ENCODE data around the gene KRTAP9-3.
"Not testable (repeated sequence)": the region's sequence is repeated elsewhere in the genome, so short reads cannot be mapped to it uniquely, and the experiment has no call there.

Gene KRTAP9-3

DNA sequence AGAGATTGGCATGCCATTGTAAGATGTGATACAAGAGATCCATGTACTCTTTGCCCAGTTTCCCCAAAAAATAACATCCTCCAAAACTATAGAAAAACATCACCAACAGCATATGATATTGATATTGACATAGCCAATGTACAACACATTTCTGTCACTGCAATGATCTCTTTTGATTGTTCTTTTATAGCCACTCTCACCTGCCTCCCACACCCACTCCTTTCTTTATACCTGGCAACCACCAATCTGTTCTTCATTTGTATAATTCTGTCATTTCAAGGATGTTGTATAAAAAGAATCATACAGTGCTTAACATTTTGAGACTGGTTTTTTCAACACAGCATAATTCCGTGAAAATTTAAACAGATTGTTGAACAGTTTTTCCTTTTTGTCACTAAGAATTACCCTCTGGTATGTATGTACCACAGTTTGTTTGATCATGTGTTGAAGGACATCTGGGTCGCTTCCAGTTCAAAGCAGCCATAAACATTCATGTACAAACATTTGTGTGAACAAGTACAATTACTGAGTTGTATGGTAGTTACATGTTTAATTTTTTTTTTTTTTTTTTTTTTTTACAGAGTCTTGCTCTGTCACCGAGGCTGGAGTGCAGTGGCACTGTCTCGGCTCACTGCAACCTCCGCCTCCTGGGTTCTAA is 32.7 kb upstream of the KRTAP9-3 start:
- no peak overlapping the region for H3K4me3 ChIP-seq (ENCODE audit: low read depth, low read length)
- peak; percentile 45 for DNase-seq (ENCODE audit: low read depth)
- TF ChIP-seq, protein P1, sequence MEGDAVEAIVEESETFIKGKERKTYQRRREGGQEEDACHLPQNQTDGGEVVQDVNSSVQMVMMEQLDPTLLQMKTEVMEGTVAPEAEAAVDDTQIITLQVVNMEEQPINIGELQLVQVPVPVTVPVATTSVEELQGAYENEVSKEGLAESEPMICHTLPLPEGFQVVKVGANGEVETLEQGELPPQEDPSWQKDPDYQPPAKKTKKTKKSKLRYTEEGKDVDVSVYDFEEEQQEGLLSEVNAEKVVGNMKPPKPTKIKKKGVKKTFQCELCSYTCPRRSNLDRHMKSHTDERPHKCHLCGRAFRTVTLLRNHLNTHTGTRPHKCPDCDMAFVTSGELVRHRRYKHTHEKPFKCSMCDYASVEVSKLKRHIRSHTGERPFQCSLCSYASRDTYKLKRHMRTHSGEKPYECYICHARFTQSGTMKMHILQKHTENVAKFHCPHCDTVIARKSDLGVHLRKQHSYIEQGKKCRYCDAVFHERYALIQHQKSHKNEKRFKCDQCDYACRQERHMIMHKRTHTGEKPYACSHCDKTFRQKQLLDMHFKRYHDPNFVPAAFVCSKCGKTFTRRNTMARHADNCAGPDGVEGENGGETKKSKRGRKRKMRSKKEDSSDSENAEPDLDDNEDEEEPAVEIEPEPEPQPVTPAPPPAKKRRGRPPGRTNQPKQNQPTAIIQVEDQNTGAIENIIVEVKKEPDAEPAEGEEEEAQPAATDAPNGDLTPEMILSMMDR (IDR thresholded peaks at IDR 0.05; ENCODE audit: control insufficient read depth, extremely low read depth, insufficient read depth), result no peak

DNA sequence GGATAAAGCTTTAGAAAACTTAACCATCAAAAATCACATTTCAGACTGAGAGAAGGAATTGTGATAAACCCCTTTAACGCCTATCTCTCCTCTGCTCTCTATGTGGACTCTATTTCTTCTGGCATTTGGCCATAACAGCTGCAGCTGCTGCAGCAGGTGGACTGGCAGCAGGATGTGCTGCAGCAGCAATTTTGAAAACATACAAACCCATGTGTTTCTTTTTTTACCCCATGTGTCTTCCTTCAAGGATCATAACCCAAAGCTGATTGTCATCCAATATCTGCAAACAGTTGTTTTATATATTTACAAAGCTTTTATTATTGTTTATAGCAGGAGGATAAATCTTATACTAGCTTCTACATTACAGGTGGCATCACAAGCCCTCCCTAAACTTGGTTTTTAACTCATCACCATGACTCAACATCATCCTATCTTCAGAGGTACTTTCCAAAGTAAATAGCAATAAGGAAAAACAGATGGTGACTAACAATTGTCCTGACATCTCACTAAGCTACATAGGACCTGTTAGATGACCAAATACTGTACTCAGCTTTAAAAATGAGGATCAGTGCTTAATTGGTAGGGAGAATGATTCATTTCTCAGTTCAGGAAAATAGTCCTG is 20.3 kb upstream of the KRTAP9-3 start:
- DNase-seq (ENCODE audit: low read depth), result peak; percentile 73
- no peak overlapping the region for H3K4me3 ChIP-seq (ENCODE audit: low read depth, low read length)
- TF ChIP-seq, protein P1 (IDR thresholded peaks at IDR 0.05; ENCODE audit: control insufficient read depth, extremely low read depth, insufficient read depth), result no peak

DNA sequence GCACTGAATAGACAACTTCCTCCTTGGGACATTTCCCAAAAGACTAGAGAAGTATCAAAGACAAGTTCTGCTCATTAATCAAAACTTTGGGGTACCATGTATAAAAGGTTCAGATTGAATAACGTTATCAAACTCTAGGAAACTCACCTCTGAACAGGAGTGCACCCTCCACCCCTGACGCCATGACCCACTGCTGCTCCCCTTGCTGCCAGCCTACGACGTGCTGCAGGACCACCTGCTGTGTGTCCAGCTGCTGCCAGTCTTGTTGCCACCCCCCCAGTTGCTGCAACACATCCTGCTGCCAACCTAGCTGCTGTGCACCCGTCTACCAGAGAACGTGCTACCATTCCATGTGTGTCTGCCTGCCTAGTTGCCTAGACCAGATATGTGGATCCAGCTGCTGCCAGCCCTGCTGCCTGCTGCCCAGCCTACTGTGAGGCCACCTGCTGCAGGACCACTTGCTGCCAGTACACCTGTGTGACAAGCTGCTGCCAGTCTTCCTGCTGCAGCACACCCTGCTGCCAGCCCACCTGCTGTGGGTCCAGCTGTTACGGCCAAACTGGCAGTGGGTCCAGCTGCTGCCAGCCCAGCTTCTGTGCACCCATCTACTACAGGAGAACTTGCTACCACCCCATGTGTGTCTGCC is 19.6 kb upstream of the KRTAP9-3 start:
- DNase-seq (ENCODE audit: low read depth), result no peak
- TF ChIP-seq, protein P1 (IDR thresholded peaks at IDR 0.05; ENCODE audit: control insufficient read depth, extremely low read depth, insufficient read depth), result no peak
- no peak overlapping the region for H3K4me3 ChIP-seq (ENCODE audit: low read depth, low read length)

DNA sequence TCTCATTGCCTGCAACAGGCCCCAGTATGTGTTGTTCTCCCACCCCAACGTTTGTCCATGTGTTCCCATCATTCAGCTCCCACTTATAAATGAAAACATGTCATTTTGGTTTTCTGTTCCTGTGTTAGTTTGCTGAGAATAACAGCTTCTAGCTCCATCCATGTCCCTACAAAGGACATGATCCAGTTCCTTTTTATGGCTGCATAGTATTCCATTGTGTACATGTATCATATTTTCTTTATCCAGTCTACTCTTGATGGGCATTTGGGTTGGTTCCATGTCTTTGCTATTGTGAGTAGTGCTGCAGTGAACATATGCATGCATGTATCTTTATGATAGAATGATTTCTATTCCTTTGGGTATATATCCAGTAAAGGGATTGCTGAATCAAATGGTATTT is 16.6 kb upstream of the KRTAP9-3 start:
- no peak overlapping the region for H3K4me3 ChIP-seq (ENCODE audit: low read depth, low read length)
- no peak for DNase-seq (ENCODE audit: low read depth)
- TF ChIP-seq, protein P1 (IDR thresholded peaks at IDR 0.05; ENCODE audit: control insufficient read depth, extremely low read depth, insufficient read depth), result no peak

DNA sequence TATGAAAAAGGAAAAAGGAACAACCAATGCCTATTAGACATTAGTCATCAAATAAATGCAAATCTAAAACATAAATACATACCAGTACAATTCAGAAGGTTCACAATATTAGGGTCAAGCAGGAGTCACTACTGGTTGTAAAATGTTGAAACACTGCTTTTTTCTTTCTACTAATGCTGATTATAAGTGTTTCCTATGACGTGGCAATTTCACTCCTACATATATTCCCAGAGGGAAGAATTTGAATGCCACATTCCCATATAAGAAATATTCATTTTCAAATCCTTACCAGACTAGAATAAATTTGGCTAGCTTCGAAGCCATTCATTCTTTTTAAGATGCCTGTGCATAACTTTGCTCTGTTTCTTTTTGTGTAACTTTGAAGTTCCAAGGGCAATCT is 8.4 kb upstream of the KRTAP9-3 start:
- H3K4me3 ChIP-seq (ENCODE audit: low read depth, low read length), result no peak overlapping the region
- TF ChIP-seq, protein P1 (IDR thresholded peaks at IDR 0.05; ENCODE audit: control insufficient read depth, extremely low read depth, insufficient read depth), result no peak

DNA sequence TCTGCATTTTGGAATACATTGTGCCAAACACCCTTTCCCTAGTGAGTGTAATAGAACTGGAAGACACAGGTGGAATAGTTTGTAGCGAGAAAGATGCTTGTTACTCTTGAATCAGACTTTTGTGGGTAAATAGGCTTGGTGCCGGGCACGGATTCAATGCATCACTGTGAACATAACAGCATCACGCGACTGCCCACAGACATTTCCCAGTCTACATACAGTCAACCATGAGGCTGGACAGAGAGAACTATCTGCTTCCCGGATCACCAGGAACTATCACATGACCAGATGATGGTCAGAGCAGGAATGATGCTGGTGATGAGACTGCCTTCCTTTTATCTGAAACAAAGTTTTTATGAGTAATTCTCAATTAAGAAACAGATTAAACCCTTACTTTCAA is 6.2 kb upstream of the KRTAP9-3 start:
- TF ChIP-seq, protein P1 (IDR thresholded peaks at IDR 0.05; ENCODE audit: control insufficient read depth, extremely low read depth, insufficient read depth), result no peak
- DNase-seq (ENCODE audit: low read depth), result no peak
- no peak overlapping the region for H3K4me3 ChIP-seq (ENCODE audit: low read depth, low read length)

More for the DNA sequence above, 8.4 kb upstream of the KRTAP9-3 start:
- no peak for DNase-seq (ENCODE audit: low read depth)

DNA sequence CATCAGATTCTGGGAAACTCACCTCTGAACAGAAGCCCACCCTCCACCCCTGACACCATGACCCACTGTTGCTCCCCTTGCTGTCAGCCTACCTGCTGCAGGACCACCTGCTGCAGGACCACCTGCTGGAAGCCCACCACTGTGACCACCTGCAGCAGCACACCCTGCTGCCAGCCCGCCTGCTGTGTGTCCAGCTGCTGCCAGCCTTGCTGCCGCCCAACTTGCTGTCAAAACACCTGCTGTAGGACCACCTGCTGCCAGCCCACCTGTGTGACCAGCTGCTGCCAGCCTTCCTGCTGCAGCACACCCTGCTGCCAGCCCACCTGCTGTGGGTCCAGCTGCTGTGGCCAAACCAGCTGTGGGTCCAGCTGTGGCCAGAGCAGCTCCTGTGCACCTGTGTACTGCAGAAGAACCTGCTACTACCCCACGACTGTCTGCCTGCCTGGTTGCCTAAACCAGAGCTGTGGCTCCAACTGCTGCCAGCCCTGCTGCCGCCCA is 5.6 kb upstream of the KRTAP9-3 start, which contains the start of gene KRTAP9-2:
Gene KRTAP9-2, plus strand, starts transcription at position 51 of the 498 bp plus-strand sequence. Its CDS starts 7 bp downstream, at position 58.
- not testable (repeated sequence) for H3K4me3 ChIP-seq (ENCODE audit: low read depth, low read length); DNase-seq (ENCODE audit: low read depth)
